Activated naive CD4-positive, alpha-beta T cell treated with anti-CD3 and anti-CD28 coated beads for 36 hours (primary cell): Measurements from ENCODE around the gene JAK3. TPM values are rescaled to one million over a fixed set of nuclear protein-coding genes. Genes with fewer than 3 reads are reported as not detected.
"Not testable (repeated sequence)": the region's sequence is repeated elsewhere in the genome, so short reads cannot be mapped to it uniquely, and the experiment has no call there.

Experiments
- CTCF ChIA-PET: fragments of 350-600 bp; sonication (Branson Sonifier 250); formaldehyde crosslinking; loops from one replicate; lab custom pipeline; 2021; ENCODE audit warnings: antibody characterized with exemption; lab: Charles Lee
- DNase-seq: peaks from one replicate; pipeline ENCODE4 v3.0.0-alpha.2; 2020
- H3K27ac Mint-ChIP-seq: one replicate; pipeline ENCODE4 v1.8.0; 2021; ENCODE audit warnings: mild to moderate bottlenecking, mixed read lengths
- H3K27me3 Mint-ChIP-seq: one replicate; pipeline ENCODE4 v1.8.0; 2021; ENCODE audit warnings: low read depth, mixed read lengths
- H3K36me3 Mint-ChIP-seq: one replicate; pipeline ENCODE4 v1.8.0; 2021; ENCODE audit warnings: low read depth, mixed read lengths
- H3K4me1 Mint-ChIP-seq: one replicate; pipeline ENCODE4 v1.8.0; 2021; ENCODE audit warnings: low read depth, mixed read lengths
- H3K4me3 Mint-ChIP-seq: one replicate; pipeline ENCODE4 v1.8.0; 2021; ENCODE audit warnings: mild to moderate bottlenecking, moderate library complexity, mixed read lengths
- H3K9me3 Mint-ChIP-seq: one replicate; pipeline ENCODE4 v1.8.0; 2021; ENCODE audit warnings: mixed read lengths
- intact Hi-C: fragments of 100-400 bp; cut with micrococcal nuclease; formaldehyde crosslinking; loops from one replicate; pipeline ENCODE4 v1.15.1; 2023
- total RNA-seq, 2 experiments: library from RNA; stranded (reverse); gene quantifications; one replicate each; pipeline ENCODE4 v1.2.3, GENCODE V29; 2021

The JAK3 gene
- total RNA-seq, 2 experiments from 2014 or later = 231 to 235 TPM

- CTCF ChIA-PET = interaction anchor here (0.7 kb wide), 1 partner anchor 23 kb away, joined by 3 read pairs; no protein-coding TSS in a partner anchor
- H3K27me3 Mint-ChIP-seq, H3K4me3 Mint-ChIP-seq, DNase-seq, H3K27ac Mint-ChIP-seq, intact Hi-C loops, H3K4me1 Mint-ChIP-seq, H3K9me3 Mint-ChIP-seq: not testable (repeated sequence)
- peaks cover 26% of the 10 kb centered on the region for H3K36me3 Mint-ChIP-seq
These were observed 69.9 kb downstream of the JAK3 start for GRCh38 chr19:17777840-17778239.

- CTCF ChIA-PET = interaction anchor here (0.6 to 3.0 kb wide), 6 partner anchors 10 to 131 kb away, joined by 3 to 12 read pairs (median 3); no protein-coding TSS in a partner anchor
- H3K36me3 Mint-ChIP-seq = peaks cover 25% of the 10 kb centered on the region
- H3K4me1 Mint-ChIP-seq = peaks cover 10% of the 10 kb centered on the region
- no peaks in the 10 kb centered on the region for H3K27me3 Mint-ChIP-seq
- no peak for DNase-seq
- no peak overlapping the region for H3K27ac Mint-ChIP-seq
- H3K4me3 Mint-ChIP-seq = no peak overlapping the region
- no peaks in the 10 kb centered on the region for H3K9me3 Mint-ChIP-seq
- intact Hi-C loops = loop anchor here (2.0 kb wide), 2 partner anchors 29 to 71 kb away; no protein-coding TSS in a partner anchor
These were observed 71.6 kb downstream of the JAK3 start for GRCh38 chr19:17775991-17776803.

- Mint-ChIP-seq H3K4me3 (no peak overlapping the region), H3K27ac (peak overlapping the region; percentile 69), H3K27me3 (no peaks in the 10 kb centered on the region), H3K36me3 (peaks cover 30% of the 10 kb centered on the region), H3K4me1 (peaks cover 10% of the 10 kb centered on the region), H3K9me3 (no peaks in the 10 kb centered on the region)
- CTCF ChIA-PET = interaction anchor here (0.7 to 3.0 kb wide), 9 partner anchors 9 to 86 kb away, joined by 3 to 13 read pairs (median 5); no protein-coding TSS in a partner anchor
- intact Hi-C loops = loop anchor here (2.0 kb wide), 2 partner anchors 29 to 71 kb away; no protein-coding TSS in a partner anchor
- peak; percentile 51 for DNase-seq
These were observed 72.4 kb downstream of the JAK3 start for GRCh38 chr19:17775245-17775927.

Other genes starting within 250 kb of the JAK3 start
- under 1 TPM in 1 of 2 experiments, not detected in 1; 0.12 TPM for gene UNC13A, start 159.6 kb downstream of the JAK3 start, total RNA-seq
- gene MAP1S, start 128.5 kb downstream of the JAK3 start, total RNA-seq = 10 to 100 TPM; 46.8 to 51.8 TPM
- gene FCHO1, start 96.5 kb downstream of the JAK3 start, total RNA-seq = 10 to 100 TPM; 48.9 to 56.8 TPM
- under 1 TPM; 0.17 to 0.19 TPM for gene B3GNT3, start 52.8 kb downstream of the JAK3 start, total RNA-seq
- gene INSL3, start 26.5 kb downstream of the JAK3 start, total RNA-seq = 1 to 10 TPM; 5.7 to 5.9 TPM
- 1,000 to 10,000 TPM; 4,021 to 4,160 TPM for gene RPL18A, start 11.9 kb upstream of the JAK3 start, total RNA-seq
- gene SLC5A5, start 24.0 kb upstream of the JAK3 start, total RNA-seq = 1 to 10 TPM; 1.1 to 1.2 TPM
- gene CCDC124, start 85.0 kb upstream of the JAK3 start, total RNA-seq = 100 to 1,000 TPM; 107 to 118 TPM
- gene KCNN1, start 119.1 kb upstream of the JAK3 start, total RNA-seq = under 1 TPM; 0.21 to 0.30 TPM
- gene ARRDC2, start 160.2 kb upstream of the JAK3 start, total RNA-seq = 10 to 100 TPM; 17.7 to 19.0 TPM
- gene IL12RB1, start 239.0 kb upstream of the JAK3 start, total RNA-seq = 10 to 100 TPM; 10.1 to 14.4 TPM
- 10 to 100 TPM; 12.8 to 13.5 TPM for gene MAST3, start 249.8 kb upstream of the JAK3 start, total RNA-seq